ENCODE measurements around the gene SPATA18. TPM values are rescaled to one million over a fixed set of nuclear protein-coding genes. Genes with fewer than 3 reads are reported as not detected.

Gene SPATA18
- total RNA-seq, 4 donors from 2014 or later: 3.0 to 11.2 (median 7.9) TPM

- DNase-seq: no peak
- intact Hi-C loops (cut with DNase I; ENCODE audit: low total_unique reads) (no loop called here), in situ Hi-C loops (cut with MboI; ENCODE audit: low pct_ligation_motif_present in 1 of 4, low pct_unique_long_range_greater_than_20kb in 1 of 4, low sequenced_read_pairs in 3 of 4) (loop anchor here in 1 of 4 donors (25.0 kb wide), 1 partner anchor 95 kb away; no protein-coding TSS in a partner anchor)
- TF ChIP-seq CTCF (IDR thresholded peaks at IDR 0.05): no peak
- TF ChIP-seq POLR2A (IDR thresholded peaks at IDR 0.05): no peak
- no peak for TF ChIP-seq EP300 (IDR thresholded peaks at IDR 0.05; ENCODE audit: low read depth)
- TF ChIP-seq POLR2AphosphoS5 (IDR thresholded peaks at IDR 0.05): no peak
- Histone ChIP-seq H3K4me1 (peaks cover 0 to 25% (median 13%) of the 10 kb centered on the region in 4 donors), H3K4me3 (no peak overlapping the region), H3K36me3 (no peaks in the 10 kb centered on the region), H3K27me3 (peaks cover 9% of the 10 kb centered on the region), H3K27ac (no peak overlapping the region), H3K9me3 (no peaks in the 10 kb centered on the region)
Observed at GRCh38 chr4:52057196-52057595, 6.1 kb downstream of the SPATA18 start.

GRCh38 chr4:52058275-52058674 lies 7.2 kb downstream of the SPATA18 start:
- intact Hi-C loops (cut with DNase I; ENCODE audit: low total_unique reads) (no loop called here), in situ Hi-C loops (cut with MboI; ENCODE audit: low pct_ligation_motif_present in 1 of 4, low pct_unique_long_range_greater_than_20kb in 1 of 4, low sequenced_read_pairs in 3 of 4) (loop anchor here in 1 of 4 donors (25.0 kb wide), 1 partner anchor 96 kb away; no protein-coding TSS in a partner anchor)
- Histone ChIP-seq H3K36me3 (no peaks in the 10 kb centered on the region), H3K4me1 (peaks cover 0 to 19% (median 10%) of the 10 kb centered on the region in 4 donors), H3K9me3 (no peaks in the 10 kb centered on the region), H3K4me3 (no peak overlapping the region), H3K27me3 (peaks cover 2% of the 10 kb centered on the region), H3K27ac (peak overlapping the region in 1 of 4 donors; percentile 73)
- TF ChIP-seq CTCF (IDR thresholded peaks at IDR 0.05) (no peak), EP300 (IDR thresholded peaks at IDR 0.05; ENCODE audit: low read depth) (no peak)
- no peak for DNase-seq
- 87 to 100% methylated on average over 1 of the region's 1 CpG for WGBS, 2 donors (ENCODE audit: low coverage in 1 of 2)

- intact Hi-C loops (cut with DNase I; ENCODE audit: low total_unique reads): no loop called here
- no peak overlapping the region for H3K4me3 ChIP-seq
- in situ Hi-C loops (cut with MboI; ENCODE audit: low pct_ligation_motif_present in 1 of 4, low pct_unique_long_range_greater_than_20kb in 1 of 4, low sequenced_read_pairs in 3 of 4): loop anchor here in 1 of 4 donors (25.0 kb wide), 1 partner anchor 97 kb away; no protein-coding TSS in a partner anchor
- peak overlapping the region; percentile 22 to 73 (median 54) for H3K27ac ChIP-seq
- H3K9me3 ChIP-seq: no peaks in the 10 kb centered on the region
- peaks cover 0 to 19% (median 10%) of the 10 kb centered on the region in 4 donors for H3K4me1 ChIP-seq
- H3K27me3 ChIP-seq: no peaks in the 10 kb centered on the region
- TF ChIP-seq POLR2AphosphoS5 (IDR thresholded peaks at IDR 0.05): peak in 1 of 3 donors; percentile 63
- no peak for TF ChIP-seq CTCF (IDR thresholded peaks at IDR 0.05)
- H3K36me3 ChIP-seq: no peaks in the 10 kb centered on the region
- 56 to 59% methylated on average over 3 of the region's 3 CpGs for WGBS, 2 donors (ENCODE audit: low coverage in 1 of 2)
- DNase-seq: peak; percentile 23
Observed at GRCh38 chr4:52059372-52059771, 8.3 kb downstream of the SPATA18 start.

- Histone ChIP-seq H3K36me3 (no peaks in the 10 kb centered on the region), H3K9me3 (no peaks in the 10 kb centered on the region), H3K4me3 (no peak overlapping the region), H3K27me3 (no peaks in the 10 kb centered on the region), H3K27ac (no peak overlapping the region), H3K4me1 (peaks cover 0 to 6% (median 0%) of the 10 kb centered on the region in 4 donors)
- intact Hi-C loops (cut with DNase I; ENCODE audit: low total_unique reads): no loop called here
- in situ Hi-C loops (cut with MboI; ENCODE audit: low pct_ligation_motif_present in 1 of 4, low pct_unique_long_range_greater_than_20kb in 1 of 4, low sequenced_read_pairs in 3 of 4): loop anchor here in 1 of 4 donors (25.0 kb wide), 1 partner anchor 107 kb away; no protein-coding TSS in a partner anchor
- TF ChIP-seq CTCF (IDR thresholded peaks at IDR 0.05) (no peak), POLR2A (IDR thresholded peaks at IDR 0.05) (no peak), EP300 (IDR thresholded peaks at IDR 0.05; ENCODE audit: low read depth) (no peak), POLR2AphosphoS5 (IDR thresholded peaks at IDR 0.05) (no peak)
- 50 to 72% methylated on average over 1 of the region's 1 CpG for WGBS, 2 donors (ENCODE audit: low coverage in 1 of 2)
- DNase-seq: no peak
Observed at GRCh38 chr4:52069571-52069970, 18.5 kb downstream of the SPATA18 start.

Data from transverse colon (tissue), 4 donors.